Measurements from ENCODE around the gene UFSP1. TPM values are rescaled to one million over a fixed set of nuclear protein-coding genes. Genes with fewer than 3 reads are reported as not detected.

Gene UFSP1
- total and polyA plus RNA-seq, 2 of the 13 experiments (the other 11 are each of a cell fraction or from before 2014, with no cell fraction given) = 0.65 to 3.3 TPM

- no peak for TF ChIP-seq ZBED4 (CRISPR knock-in tag; IDR thresholded peaks at IDR 0.05; ENCODE audit: borderline replicate concordance)
- no peak; the same call in 1 of the 2 replicates for TF ChIP-seq ZBTB33 (CRISPR knock-in tag; IDR thresholded peaks at IDR 0.05)
- no peak for TF ChIP-seq ZFP36L2 (CRISPR knock-in tag; IDR thresholded peaks at IDR 0.05)
- no peak for TF ChIP-seq SOX5 (CRISPR knock-in tag; IDR thresholded peaks at IDR 0.05; ENCODE audit: borderline replicate concordance)
- TF ChIP-seq ZNF20 (CRISPR knock-in tag; IDR thresholded peaks at IDR 0.05) = no peak
- 0 out of 2 replicates have a peak, but pooled peaks have one; percentile 80 for TF ChIP-seq FOXC1 (CRISPR knock-in tag; IDR thresholded peaks at IDR 0.05; ENCODE audit: borderline replicate concordance)
- TF ChIP-seq ZNF44 (CRISPR knock-in tag; IDR thresholded peaks at IDR 0.05) = no peak
- no peak for TF ChIP-seq DMAP1 (CRISPR knock-in tag; IDR thresholded peaks at IDR 0.05)
- no peak for TF ChIP-seq GPN1 (CRISPR knock-in tag; IDR thresholded peaks at IDR 0.05; ENCODE audit: borderline replicate concordance)
- no peak for TF ChIP-seq ZSCAN20 (CRISPR knock-in tag; IDR thresholded peaks at IDR 0.05; ENCODE audit: borderline replicate concordance)
- no peak for TF ChIP-seq ZUFSP (CRISPR knock-in tag; IDR thresholded peaks at IDR 0.05; ENCODE audit: borderline replicate concordance)
- no peak for TF ChIP-seq NR2F2 (IDR thresholded peaks at IDR 0.05; ENCODE audit: borderline replicate concordance, low read depth)
- no peak for TF ChIP-seq PBX2 (CRISPR knock-in tag; IDR thresholded peaks at IDR 0.05)
- 0 out of 4 replicates have a peak, but pooled peaks of 1 of the 2 experiments have one; percentile 13 for TF ChIP-seq KLF16 (CRISPR knock-in tag; IDR thresholded peaks at IDR 0.05)
- no peak for TF ChIP-seq ZBTB37 (CRISPR knock-in tag; IDR thresholded peaks at IDR 0.05)
- TF ChIP-seq ZZZ3 (CRISPR knock-in tag; IDR thresholded peaks at IDR 0.05; ENCODE audit: borderline replicate concordance) = no peak
- no peak for TF ChIP-seq ZMAT5 (CRISPR knock-in tag; IDR thresholded peaks at IDR 0.05; ENCODE audit: borderline replicate concordance, low read depth)
- no peak for TF ChIP-seq FOSL2 (CRISPR knock-in tag; IDR thresholded peaks at IDR 0.05)
These were observed 6.6 kb upstream of the UFSP1 start (continued) for GRCh38 chr7:100895956-100896731.

All from HepG2 (cell line).